SK-N-SH treated with all-trans-retinoic acid at 6 μM for 48 hours (cell line): Measurements from ENCODE around the gene DNAH8.

Experiments used
- BACH2 ChIP-seq: fragments of 250-450 bp; sonication (Bioruptor Pico); IDR thresholded peaks from 2 replicates; pipeline ENCODE4 v1.9.0; 2021; ENCODE audit warnings: mild to moderate bottlenecking, borderline replicate concordance
- ESRRG ChIP-seq: fragments of 250-450 bp; sonication (Bioruptor Pico); IDR thresholded peaks from 2 replicates; pipeline ENCODE4 v1.6.1; 2021; ENCODE audit warnings: mild to moderate bottlenecking
- ZFP30 ChIP-seq: fragments of 450-650 bp; formaldehyde crosslinking; IDR thresholded peaks from 2 replicates; pipeline ENCODE4 v1.5.0; 2022; ENCODE audit warnings: mild to moderate bottlenecking, moderate library complexity
- ZNF565 ChIP-seq: fragments of 450-650 bp; formaldehyde crosslinking; conservative IDR thresholded peaks from 2 replicates; pipeline ENCODE4 v1.5.0; 2020; ENCODE audit warnings: low read depth, mild to moderate bottlenecking, moderate library complexity
- ZNF8 ChIP-seq: fragments of 450-650 bp; formaldehyde crosslinking; IDR thresholded peaks from 2 replicates; pipeline ENCODE4 v1.5.0; 2020; ENCODE audit warnings: mild to moderate bottlenecking, moderate library complexity

- no peak for TF ChIP-seq BACH2
- no peak for TF ChIP-seq ZNF565 (CRISPR knock-in tag)
- no peak for TF ChIP-seq ESRRG (CRISPR knock-in tag)
- TF ChIP-seq ZFP30, result no peak
- no peak for TF ChIP-seq ZNF8 (CRISPR knock-in tag)
Observed at GRCh38 chr6:38976801-38977500, 261.8 kb downstream of the DNAH8 start.
